HCT116 (cell line): ENCODE data around the gene SAT1.
"Not testable (repeated sequence)": the region's sequence is repeated elsewhere in the genome, so short reads cannot be mapped to it uniquely, and the experiment has no call there.

Experiments used
- CEBPB ChIP-seq: IDR thresholded peaks from 2 replicates; pipeline ENCODE4 v1.6.1; 2012; ENCODE audit warnings: low read depth
- CTCF ChIP-seq, 3 experiments: fragments of 200-600 bp in 1 of 3; sonication (generic) in 1 of 3; IDR thresholded peaks in 2 of 3; conservative IDR thresholded peaks in 1 of 3; 2 replicates each; pipeline ENCODE4 v1.5.1; 2012 to 2017; ENCODE audit warnings: low read depth in 2 of 3, low read length in 2 of 3, antibody characterized with exemption in 1 of 3, borderline replicate concordance in 1 of 3, control low read depth in 1 of 3, mild to moderate bottlenecking in 1 of 3, mixed read lengths in 1 of 3, mixed run types in 1 of 3, moderate library complexity in 1 of 3; ENCODE audit not compliant: insufficient read depth in 1 of 3
- ELF1 ChIP-seq: IDR thresholded peaks from 2 replicates; pipeline ENCODE4 v1.6.1; 2012; ENCODE audit warnings: low read depth, borderline replicate concordance
- EZH2 ChIP-seq: fragments of 200-600 bp; sonication (generic); IDR thresholded peaks from 2 replicates; pipeline ENCODE4 v1.6.1; 2017; ENCODE audit warnings: antibody characterized with exemption, mixed run types
- EZH2phosphoT487 ChIP-seq: fragments of 200-600 bp; IDR thresholded peaks from 2 replicates; pipeline ENCODE4 v1.6.1; 2018; ENCODE audit warnings: antibody characterized with exemption, borderline replicate concordance
- POLR2A ChIP-seq: IDR thresholded peaks from 2 replicates; pipeline ENCODE4 v1.7.0; 2011; ENCODE audit warnings: borderline replicate concordance; ENCODE audit not compliant: insufficient read depth, insufficient read length; ENCODE audit errors: extremely low read depth
- POLR2AphosphoS5 ChIP-seq: IDR thresholded peaks from 2 replicates; pipeline ENCODE4 v1.6.1; 2011; ENCODE audit warnings: mild to moderate bottlenecking, low read depth, low read length, moderate library complexity
- RAD21 ChIP-seq: IDR thresholded peaks from 2 replicates; pipeline ENCODE4 v1.6.1; 2012; ENCODE audit warnings: low read depth, mild to moderate bottlenecking
- SIN3A ChIP-seq: IDR thresholded peaks from 2 replicates; pipeline ENCODE4 v1.6.1; 2012; ENCODE audit warnings: low read depth
- SP1 ChIP-seq: IDR thresholded peaks from 2 replicates; pipeline ENCODE4 v1.6.1; 2012; ENCODE audit warnings: low read depth
- TCF7L2 ChIP-seq: IDR thresholded peaks from 2 replicates; pipeline ENCODE4 v1.7.0; 2011; ENCODE audit warnings: borderline replicate concordance, inconsistent platforms; ENCODE audit not compliant: insufficient read depth, insufficient read length; ENCODE audit errors: extremely low read depth
- ZNF274 ChIP-seq: fragments of 200-500 bp; sonication (Bioruptor generic); IDR thresholded peaks from 2 replicates; pipeline ENCODE4 v1.6.1; 2014; ENCODE audit warnings: mild to moderate bottlenecking, low read depth, low read length, inconsistent platforms
- TF ChIP-seq, protein P1 (sequence below): IDR thresholded peaks from 2 replicates; pipeline ENCODE4 v1.6.1; 2012
- TF ChIP-seq, protein P2 (sequence below): IDR thresholded peaks from 2 replicates; pipeline ENCODE4 v1.6.1; 2012

DNA sequence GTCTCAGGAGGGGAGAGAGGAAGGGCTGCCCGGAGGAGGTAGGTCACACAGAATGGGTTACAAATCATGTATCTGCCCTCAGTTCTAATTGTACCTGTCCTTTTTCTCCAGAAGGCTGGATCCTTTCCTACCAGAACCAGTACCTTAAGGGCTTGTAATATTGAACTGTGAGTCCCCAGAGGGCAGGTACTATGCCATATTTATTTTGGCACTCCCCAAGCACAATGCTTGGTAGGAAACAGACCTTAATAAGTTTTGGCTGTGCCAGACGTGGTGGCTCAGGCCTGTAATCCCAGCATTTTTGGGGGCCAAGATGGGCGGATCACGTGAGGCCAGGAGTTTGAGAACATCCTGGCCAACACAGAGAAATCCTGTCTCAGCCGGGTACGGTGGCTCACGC lies 11.9 kb upstream of the SAT1 start:
- not testable (repeated sequence) for TF ChIP-seq CTCF (IDR thresholded peaks at IDR 0.05 in 2 of 3, conservative IDR thresholded peaks at IDR 0.05 in 1 of 3; ENCODE audit: borderline replicate concordance in 1 of 3, insufficient read depth in 1 of 3, low read depth in 2 of 3, low read length in 2 of 3); CEBPB; ZNF274; EZH2phosphoT487; POLR2A; RAD21; TCF7L2; ELF1; EZH2; POLR2AphosphoS5; SIN3A; SP1
- TF ChIP-seq, protein P1, sequence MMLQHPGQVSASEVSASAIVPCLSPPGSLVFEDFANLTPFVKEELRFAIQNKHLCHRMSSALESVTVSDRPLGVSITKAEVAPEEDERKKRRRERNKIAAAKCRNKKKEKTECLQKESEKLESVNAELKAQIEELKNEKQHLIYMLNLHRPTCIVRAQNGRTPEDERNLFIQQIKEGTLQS, result not testable (repeated sequence)
- TF ChIP-seq, protein P2, sequence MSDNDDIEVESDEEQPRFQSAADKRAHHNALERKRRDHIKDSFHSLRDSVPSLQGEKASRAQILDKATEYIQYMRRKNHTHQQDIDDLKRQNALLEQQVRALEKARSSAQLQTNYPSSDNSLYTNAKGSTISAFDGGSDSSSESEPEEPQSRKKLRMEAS, result not testable (repeated sequence)
